Sigmoid colon (tissue), 4 donors: Measurements from ENCODE around the gene MYO18A.

Experiments used
- EP300 ChIP-seq, 4 donors: sonication (generic); formaldehyde crosslinking; IDR thresholded peaks; one replicate each; pipeline ENCODE4 v1.6.1; 2017; ENCODE audit warnings: antibody characterized with exemption in 4 of 4
- POLR2AphosphoS5 ChIP-seq, 4 donors: sonication (generic); formaldehyde crosslinking; IDR thresholded peaks; one replicate each; pipeline ENCODE4 v1.6.1; 2017; ENCODE audit warnings: antibody characterized with exemption in 4 of 4
- TF ChIP-seq, protein P1 (sequence below), 4 experiments: fragments of 450-650 bp in 3 of 4; fragments of 200-600 bp in 1 of 4; IDR thresholded peaks; one replicate each; pipeline ENCODE4 v1.5.1; 2016 to 2019; ENCODE audit warnings: antibody characterized with exemption in 4 of 4, mild to moderate bottlenecking in 3 of 4, moderate library complexity in 2 of 4

DNA sequence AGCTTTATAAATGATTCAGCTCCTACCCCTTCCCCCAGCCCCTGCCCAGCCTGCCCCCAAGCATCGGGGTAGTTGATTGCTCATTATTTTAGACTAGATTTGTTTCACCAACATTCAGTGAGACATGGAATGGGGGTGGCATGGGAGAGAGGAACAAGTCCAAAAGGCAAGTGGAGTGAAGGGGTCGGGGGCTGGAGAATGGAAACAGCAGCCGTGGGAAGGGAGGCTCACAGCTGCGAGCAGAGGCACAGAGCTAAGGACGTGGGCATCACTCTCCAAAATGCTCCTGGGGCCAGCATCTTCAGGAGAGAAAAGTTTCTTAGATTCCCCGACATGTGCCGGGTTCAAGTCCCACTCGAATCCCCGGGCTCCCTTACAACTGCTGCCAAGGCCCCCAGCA, 118.0 kb downstream of the MYO18A start:
- TF ChIP-seq, protein P1, sequence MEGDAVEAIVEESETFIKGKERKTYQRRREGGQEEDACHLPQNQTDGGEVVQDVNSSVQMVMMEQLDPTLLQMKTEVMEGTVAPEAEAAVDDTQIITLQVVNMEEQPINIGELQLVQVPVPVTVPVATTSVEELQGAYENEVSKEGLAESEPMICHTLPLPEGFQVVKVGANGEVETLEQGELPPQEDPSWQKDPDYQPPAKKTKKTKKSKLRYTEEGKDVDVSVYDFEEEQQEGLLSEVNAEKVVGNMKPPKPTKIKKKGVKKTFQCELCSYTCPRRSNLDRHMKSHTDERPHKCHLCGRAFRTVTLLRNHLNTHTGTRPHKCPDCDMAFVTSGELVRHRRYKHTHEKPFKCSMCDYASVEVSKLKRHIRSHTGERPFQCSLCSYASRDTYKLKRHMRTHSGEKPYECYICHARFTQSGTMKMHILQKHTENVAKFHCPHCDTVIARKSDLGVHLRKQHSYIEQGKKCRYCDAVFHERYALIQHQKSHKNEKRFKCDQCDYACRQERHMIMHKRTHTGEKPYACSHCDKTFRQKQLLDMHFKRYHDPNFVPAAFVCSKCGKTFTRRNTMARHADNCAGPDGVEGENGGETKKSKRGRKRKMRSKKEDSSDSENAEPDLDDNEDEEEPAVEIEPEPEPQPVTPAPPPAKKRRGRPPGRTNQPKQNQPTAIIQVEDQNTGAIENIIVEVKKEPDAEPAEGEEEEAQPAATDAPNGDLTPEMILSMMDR (IDR thresholded peaks at IDR 0.05) = no peak
- TF ChIP-seq EP300 (IDR thresholded peaks at IDR 0.05) = no peak
- no peak for TF ChIP-seq POLR2AphosphoS5 (IDR thresholded peaks at IDR 0.05)
